Measurements from ENCODE around the gene MYO18B.

The MYO18B gene

DNA sequence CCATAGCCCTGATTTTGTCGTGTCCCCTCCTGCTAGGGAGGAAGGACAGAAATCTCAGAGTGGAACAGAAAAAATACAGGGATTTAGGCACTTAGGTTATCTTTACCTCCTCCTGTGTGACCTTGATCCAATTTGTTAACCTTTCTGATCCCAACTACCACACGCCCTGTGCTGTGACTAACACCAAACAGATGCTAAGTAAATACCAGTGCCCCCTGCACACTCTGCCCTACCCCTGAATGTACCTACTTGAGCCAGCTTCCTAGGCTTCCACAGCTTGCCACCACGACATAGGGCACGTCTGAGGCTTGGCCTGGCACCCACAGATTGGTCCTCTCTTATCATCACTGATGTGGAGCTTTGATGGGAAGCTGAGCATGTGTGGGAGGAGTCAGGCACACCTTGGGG is 9.2 kb downstream of the MYO18B start:
- no peak for DNase-seq

DNA sequence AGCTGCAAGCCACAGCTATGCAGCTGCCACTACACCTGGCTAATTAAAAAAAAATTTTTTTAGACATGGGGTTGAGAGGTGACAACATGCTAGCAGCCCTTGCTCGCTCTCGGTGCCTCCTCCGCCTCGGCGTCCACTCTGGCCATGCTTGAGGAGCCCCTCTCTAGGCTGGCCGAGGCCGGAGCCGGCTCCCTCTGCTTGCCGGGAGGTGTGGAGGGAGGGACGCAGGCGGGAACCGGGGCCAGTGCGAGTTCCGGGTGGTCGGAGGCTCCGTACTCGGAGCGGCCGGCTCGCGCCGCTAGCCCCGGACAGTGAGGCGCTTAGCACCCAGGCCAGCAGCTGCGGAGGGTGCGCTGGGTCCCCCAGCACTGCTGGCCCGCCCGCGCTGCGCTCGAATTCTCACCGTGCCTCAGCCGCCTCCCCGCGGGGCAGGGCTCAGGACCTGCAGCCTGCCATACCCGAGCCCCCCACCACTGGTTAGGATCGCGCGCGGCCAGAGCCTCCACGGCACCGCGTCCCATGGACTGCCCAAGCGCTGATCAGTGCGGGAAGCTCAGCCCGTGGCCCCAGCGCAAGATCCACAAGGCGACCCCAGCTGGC is 10.7 kb downstream of the MYO18B start:
- no peak for DNase-seq

DNA sequence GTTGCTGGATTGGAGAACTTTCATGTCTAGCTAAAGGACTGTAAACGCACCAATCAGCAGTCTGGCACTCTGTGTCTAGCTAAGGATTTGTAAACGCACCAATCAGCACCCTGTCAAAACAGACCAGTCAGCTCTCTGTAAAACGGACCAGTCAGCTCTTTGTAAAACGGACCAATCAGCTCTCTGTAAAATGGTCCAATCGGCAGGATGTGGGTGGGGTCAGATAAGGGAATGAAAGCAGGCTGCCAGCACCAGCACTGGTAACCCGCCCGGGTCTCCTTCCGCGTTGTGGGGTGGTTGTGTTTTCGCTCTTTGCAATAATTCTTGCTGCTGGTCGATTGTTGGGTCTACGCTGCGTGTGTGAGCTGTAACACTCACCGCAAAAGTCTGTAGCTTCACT is 11.3 kb downstream of the MYO18B start:
- no peak for DNase-seq

DNA sequence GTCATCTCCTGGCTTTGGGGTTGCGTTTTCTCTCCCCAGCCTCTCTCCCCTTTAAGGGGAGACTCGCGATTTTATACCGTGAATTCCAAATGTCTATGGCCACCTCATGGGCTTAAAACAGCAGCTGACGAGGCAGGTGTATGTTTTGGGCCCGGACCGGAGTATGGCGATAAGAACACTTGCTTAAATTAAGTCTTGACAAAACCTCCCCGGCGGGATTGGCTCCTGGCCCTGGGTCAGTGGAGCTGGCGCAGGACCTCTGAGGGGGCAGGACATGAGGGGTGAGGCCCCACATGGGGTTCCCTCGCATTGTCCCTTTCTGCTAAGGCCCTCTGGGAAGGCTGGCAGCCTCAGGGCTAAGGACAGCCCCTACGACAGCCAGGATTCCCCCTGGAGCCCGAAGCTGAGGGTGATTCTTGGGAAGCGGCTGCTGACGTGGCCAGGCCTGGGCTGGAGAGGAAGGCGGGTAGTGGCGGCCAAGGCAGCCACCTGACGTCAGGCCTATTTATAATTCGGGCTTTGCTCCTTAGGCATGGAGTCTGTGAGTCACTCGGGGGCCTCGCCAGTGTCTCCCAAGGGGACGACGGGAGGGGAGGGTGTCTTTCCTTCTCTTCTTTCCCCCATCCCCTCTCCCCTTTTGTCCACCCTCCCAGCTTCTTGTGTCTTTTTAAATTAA is 12.7 kb downstream of the MYO18B start:
- no peak for DNase-seq

DNA sequence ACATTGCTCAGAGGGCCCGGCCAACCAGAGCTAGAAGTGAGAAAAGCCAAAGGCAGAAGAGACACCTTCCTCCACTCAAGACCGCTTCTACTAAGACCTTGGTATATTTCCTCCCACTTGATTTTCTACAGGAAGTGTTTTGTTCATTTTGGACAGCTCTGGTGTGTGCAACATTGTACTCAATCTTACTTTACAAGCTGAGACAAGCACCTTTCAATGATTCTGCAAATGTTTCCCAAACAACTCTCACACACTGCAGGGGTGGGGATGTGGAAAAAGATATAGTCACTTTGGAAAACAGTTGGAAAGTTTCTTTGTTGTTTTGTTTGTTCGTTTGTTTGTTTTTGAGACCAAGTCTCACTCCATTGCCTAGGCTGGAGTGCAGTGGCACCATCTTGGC is 15.7 kb downstream of the MYO18B start:
- DNase-seq = no peak

DNA sequence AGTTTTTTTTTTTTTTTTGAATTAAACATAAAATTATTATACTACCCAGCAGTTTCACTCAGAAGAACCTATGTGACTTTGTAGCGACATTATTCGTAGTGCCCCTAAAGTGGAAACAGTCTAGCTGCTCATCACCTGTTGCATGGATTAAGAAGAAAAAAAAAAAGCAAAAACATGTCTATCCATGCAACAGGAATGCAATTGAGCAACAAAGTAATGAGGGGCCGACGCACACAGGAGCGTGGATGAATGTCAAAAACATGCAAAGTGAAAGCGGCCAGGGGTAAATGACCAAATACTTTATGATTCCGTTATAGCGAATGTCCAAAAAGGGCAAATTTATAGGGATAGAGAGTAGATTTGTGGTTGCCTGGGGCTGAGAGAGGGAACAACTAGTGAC is 16.3 kb downstream of the MYO18B start:
- DNase-seq = no peak

DNA sequence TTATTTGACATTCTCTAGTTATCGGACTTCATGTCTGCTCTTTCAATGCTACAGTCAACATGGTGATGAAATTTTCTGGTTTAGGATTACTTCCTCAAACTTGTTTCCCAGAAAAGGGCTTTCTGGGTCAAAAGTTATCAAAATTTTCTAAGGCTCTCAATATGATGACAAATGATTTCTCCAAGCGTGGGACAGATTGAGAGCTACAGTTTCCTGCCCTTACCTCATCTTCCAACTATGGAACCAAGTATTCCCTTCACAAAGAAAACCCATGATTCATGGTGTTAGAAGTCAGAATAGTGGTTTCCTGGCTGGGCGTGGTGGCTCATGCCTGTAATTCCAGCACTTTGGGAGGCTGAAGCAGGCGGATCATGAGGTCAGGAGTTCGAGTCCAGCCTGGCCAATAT is 17.8 kb downstream of the MYO18B start:
- DNase-seq = no peak

DNA sequence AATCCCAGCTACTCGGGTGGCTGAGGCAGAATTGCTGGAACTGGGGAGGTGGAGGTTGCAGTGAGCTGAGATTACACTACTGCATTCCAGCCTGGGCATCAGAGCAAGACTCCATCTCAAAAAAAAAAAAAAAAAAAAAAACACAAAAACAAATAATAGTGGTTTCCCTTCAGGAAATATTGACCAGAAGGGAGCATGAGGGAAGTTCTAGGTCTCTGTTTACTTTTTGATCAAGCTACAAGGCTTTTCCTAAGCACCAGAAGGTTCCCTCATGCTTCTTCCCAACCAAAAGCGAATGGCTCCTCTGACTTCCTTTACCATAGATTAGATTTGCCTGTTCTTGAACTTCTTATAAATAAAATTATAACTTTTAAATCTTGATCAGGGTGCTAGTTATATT is 18.3 kb downstream of the MYO18B start:
- DNase-seq = no peak

DNA sequence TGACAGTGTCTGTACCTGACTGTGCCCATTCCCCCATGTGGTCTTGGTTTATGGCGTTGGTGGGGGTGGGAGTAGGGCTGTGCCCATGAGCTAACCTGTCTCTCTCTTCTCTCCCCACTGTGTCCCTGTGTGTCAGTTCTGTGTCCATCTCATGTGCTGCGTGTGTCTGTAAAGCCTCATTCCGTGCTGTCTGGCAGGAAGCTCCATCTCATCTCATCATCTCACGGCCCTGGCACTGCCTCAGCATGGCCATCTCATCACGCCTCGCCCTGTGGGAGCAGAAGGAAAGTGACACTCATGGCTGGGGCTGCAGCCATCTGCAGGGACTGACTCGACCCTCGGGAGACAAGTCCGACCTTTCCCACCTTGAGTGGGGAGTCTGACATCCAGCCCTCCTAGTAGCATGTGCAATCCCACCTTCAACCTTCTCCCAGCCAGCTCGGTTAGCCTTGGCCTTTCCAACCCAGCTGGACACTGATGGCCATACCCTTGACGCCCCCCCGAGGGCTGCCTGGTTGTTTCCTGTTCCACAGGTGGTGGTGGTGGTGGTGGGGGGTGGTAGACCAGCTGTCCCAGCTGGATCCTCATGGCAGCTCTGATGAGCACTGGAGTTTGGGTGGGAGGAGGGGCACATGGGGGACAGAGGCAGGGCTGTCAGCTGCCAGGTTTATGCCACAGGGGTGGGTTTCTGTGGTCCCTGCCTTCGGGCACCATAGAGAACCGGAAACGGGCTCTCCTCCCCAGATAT is 19.0 kb downstream of the MYO18B start:
- DNase-seq = no peak

DNA sequence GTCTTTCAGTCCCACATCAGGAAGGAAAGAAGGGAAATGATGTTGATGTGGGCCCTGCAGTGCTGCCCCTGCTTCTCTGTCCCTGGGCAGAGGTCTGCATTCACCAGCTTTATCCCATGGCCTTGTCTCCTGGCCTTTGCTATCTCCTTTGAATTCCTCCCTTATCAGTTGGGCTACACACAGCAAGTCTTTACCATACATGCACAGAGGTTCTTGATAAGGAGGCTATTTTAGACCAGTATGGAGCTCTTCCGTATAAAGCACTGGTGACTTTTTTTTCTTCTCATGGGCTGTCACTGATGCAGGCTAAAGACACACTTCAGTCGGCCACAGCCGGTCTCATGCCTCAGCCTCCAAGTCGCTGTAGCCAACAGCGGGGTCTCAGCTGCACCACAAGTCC is 20.2 kb downstream of the MYO18B start:
- DNase-seq = no peak

DNA sequence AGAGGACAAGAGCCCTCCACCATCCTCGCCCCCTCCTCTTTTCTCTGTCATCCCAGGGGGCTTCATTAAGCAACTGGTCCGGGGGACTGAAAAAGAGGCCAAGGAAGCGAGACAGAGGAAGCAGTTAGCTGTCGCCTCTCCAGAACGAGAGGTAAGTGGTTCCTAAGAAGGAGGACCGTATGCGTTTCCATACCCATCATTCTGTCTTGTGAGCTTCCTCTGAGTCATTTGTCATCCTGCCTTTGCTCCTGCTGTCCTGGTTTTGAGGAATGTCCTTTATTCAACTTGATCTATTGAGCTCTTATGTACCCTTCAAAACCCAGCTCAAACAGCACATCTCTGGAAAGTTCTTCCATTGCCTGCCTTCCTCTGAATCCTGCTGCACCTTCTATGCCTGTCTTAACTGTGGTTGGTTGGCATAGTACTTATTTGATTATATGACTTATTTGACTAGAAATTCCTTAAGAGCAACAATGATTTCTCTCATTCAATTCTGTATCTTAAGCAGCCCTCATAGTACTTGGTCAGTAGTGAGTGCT is 21.3 kb downstream of the MYO18B start:
- DNase-seq = no peak

DNA sequence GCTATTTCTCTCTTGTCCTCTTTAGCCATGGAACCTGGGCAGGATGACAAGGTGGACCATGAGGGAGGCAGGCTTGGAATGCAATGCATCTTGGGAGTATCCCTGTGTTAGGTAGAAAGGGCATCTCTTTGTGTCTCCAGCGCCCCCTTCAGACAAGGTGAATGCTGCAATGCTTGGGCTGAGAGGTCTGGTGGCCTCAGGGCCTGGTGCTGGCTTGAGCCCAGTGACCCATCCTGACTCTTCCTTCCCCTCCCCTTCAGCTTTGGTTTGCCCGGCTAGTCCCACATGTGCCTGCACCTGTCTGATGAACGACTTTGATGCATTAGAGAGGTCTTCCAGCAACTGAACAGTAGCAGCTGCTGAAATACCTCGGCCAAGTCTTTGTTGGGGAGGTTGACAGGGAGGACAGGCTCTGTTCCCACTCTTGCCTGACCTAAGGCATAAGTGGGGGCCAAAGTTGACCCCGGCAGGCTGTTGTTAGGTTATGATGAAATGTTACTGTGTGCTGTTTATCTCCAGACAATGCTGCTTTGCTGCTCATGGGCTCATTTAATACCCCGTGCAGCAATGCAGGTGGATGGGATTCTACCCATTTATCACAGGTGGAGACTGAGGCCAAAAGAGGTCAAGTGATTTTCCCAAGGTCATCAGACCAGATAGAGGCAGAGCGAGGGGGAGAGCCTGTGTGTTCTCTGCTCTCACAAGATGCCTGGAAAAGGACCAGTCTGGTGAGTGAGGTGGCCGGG is 22.5 kb downstream of the MYO18B start:
- no peak for DNase-seq

DNA sequence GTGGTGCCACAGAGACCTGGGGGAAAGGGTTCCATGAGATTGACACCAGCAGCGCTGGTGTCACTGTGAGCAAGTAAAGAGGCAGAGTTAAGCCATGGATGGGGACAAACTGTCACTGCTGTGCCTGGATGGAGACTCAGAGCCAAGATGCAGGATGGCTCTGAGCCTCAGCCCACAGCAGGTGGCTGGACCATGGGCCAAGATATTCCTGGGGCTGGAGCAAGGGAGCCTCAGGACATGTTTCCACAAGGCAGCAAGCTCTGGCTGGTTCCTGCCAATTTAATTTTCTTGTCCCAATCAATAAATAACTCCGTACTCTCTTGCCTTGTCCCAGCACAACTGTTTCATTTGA is 23.0 kb downstream of the MYO18B start:
- no peak for DNase-seq

DNA sequence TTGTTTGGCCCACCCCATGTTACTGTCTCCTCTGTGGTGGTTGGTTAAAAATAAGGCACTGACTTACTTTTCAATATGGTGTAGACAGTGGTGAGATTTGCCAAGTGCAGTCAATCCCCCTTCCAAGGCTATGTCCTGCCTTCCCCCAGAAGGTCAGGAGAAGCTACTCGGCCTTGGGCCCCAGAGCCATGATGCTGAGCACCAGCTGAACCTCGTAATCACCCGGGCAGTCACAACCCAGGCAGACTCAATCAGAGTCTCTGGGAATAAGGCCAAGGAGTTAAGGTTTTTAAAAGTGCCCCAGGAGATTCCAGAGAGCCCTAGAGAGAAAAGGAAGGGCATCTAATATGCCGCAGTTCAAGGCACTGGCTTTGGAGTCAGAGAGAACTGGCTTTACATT is 23.8 kb downstream of the MYO18B start:
- no peak for DNase-seq

DNA sequence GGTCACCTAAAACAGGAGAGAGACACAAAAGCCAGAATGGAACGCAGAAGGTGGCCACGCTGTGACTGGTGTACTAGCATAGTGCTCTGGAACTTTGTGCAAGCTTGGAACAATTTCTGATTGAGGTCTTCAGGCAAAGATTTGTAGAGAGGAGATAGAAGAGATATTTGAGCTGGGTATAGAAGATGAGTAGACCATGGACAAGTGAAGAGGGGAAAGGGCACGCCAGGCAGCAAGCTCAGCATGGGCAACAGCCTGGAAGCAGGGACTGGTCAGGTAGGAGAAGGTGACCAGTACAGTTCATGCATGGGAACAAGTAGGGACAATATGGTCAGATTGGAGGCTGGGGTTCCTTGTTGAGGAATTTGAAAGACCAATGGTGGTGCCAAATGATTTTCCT is 24.4 kb downstream of the MYO18B start:
- no peak for DNase-seq

DNA sequence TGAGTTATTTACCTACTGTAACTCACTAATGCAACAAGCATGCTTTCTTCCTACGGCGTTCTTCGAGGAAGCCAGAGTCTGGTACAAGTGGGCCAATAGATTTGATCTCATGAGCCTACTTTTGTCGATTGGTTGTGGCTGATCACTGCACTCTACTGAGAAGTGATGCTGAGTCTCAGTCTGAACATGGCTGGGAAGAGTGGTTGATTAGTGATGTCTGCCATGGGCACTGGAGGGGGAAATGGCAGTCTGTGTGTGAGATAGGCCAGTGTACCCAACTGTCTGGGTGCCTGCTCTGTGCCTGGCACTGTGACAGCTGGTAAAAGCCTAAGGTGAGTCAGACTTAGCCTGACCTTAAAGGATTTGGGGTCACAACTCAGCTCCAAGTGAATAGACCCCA is 28.3 kb downstream of the MYO18B start:
- no peak for DNase-seq

DNA sequence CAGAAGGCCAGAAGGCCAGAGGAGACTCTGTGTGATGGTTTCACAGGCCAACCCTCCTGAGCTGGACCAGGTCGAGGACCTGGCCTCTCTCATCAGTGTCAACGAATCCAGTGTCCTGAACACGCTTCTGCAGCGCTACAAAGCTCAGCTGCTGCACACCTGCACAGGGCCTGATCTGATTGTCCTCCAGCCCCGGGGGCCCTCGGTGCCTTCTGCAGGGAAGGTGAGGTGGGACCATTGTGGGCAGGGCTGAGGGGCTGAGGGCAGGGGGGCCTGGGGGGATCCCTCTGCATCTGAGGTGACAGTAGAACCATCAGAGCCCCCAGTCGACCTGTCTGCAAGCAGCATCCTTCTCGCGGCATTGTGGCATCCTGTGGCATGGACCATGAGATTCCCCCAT is 30.3 kb downstream of the MYO18B start:
- no peak for DNase-seq

DNA sequence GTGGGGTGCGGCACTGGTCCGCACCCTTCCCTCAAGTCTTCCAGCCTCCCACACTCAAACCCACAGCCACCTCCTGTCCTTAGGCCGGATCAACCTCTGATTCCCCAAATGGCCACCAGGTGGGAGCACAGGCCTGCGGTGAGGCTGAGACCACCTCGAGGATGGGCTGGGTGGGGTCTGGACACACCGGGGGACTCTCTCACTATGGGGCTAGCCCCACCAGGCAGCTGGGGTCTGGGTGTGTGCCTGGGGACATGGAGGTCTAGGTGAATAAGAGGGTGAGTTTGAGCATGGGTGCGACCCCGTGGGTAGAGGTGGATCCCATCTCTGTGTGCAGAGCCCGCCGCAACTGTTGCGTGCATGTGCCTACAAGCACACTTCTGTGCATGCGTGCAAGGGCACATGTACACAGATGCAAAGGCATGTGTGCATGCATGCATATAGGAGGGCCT is 32.6 kb downstream of the MYO18B start:
- DNase-seq = no peak

DNA sequence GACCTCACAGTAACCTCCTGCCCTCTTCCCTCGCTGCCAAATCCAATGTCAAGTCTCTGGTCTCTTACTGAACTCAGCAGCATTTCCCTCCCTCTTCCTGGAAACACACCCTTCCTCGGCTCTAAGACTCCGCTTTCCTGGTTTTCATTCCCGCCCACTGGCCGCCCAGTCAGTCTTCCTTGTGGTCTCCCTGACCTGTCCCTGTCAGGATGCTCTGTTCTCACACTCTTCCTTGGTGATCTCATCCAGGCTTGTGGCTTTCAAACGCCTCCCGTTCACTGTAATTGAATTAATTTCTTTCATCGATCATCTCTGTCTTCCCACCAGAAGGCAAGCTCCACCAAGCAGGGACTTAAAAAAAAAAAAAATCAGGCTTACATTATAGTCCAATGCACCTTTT is 33.5 kb downstream of the MYO18B start:
- DNase-seq = no peak

DNA sequence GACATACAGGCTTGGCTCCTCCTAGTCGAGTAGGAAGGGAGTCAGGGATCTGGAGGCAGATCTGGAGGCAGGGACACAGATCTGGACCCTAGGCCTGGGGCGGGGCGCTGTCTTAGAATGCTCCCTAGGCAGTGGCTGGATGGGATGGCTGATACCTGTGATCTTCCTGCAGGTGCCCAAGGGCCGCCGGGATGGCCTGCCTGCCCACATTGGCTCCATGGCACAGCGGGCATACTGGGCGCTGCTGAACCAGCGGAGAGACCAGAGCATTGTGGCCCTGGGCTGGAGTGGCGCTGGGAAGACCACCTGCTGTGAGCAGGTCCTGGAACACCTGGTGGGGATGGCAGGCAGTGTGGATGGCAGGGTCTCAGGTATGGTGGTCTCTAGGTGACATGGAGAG is 35.4 kb downstream of the MYO18B start:
- DNase-seq = no peak

DNA sequence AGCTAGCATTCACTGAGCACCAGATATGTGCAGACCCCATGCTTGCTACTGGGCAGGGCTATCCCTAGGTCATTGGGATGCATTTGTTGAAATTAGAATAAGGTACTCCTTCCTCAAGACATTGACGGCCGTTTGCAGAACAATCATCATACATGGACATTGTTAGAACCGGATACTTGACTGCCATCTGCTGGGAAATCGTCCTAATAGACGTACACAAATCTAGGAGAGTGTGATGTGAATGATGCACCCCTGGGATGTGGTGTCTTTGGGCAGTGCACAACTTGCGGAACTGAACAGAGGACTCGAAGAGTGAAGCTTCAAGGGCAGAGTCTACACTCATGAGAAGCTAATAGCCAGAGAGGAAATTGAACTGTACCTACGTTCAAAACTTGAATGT is 35.9 kb downstream of the MYO18B start:
- DNase-seq = no peak

DNA sequence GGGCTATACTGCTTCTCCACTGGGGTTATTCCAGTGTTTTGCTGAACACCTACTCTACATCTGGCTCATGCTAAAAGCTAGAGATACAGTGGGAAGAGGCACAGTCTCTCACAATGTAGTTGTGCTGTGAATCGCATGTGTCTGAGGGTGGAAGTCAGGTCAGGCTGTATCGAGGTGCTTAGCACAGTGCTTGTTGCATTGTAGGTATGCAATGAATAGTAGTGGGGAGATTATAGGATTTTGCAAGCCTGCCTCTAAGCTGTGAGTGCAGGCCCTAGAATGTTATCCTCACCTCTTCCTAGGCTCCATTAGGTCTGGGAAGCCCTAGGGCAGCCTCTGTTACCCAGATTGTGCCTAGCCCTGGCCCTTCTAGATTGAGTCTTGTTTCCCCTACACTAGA is 37.4 kb downstream of the MYO18B start:
- no peak for DNase-seq

DNA sequence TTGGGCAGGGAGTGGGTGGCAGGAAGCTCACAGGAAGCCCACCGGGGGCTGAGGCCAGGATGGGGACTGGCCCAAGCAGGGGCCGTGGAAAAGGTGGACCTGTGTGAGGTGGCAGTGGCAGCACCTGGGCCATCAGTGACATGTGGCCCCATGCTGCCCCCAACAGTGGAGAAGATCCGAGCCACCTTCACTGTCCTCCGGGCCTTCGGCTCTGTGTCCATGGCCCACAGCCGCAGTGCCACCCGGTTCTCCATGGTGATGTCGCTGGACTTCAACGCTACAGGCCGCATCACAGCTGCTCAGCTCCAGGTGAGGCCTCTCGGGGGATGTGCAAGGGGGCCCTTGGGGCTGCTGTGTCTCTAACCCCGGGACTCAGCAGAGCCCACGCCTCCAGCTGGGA is 37.9 kb downstream of the MYO18B start:
- no peak for DNase-seq

DNA sequence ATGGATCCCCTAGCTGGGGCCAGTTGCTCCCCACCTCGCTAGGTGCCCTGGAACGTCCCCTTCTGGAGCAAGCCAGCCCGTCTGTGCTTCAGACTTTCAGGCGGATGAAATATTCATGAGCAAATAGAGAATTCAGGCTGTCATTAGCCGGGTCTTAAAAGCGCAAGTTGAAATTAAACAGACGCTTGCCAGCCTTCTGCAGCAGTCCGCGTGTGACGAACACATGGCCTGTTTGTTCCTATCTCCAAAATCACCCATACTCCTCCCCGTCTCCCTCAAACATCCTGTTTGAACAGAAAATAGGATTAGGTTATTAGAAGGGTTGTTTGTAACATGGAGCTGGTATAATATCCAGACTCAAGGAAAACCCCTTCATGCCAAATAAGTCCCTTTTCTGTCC is 38.7 kb downstream of the MYO18B start:
- DNase-seq = no peak
